Activated T-helper 2 cell treated with anti-CD3 and anti-CD28 coated beads, Interferon-gamma antibody, Interleukin-2, Interleukin-4, amounts not matched to agents 10 μg/mL and 5 μg/mL and 100 μg/mL, durations not matched to agents 14 hours and 24 hours and 36 hours (primary cell): ENCODE data around the gene BTBD9. TPM values are rescaled to one million over a fixed set of nuclear protein-coding genes. Genes with fewer than 3 reads are reported as not detected.

Source experiments
- DNase-seq: peaks from one replicate; pipeline ENCODE4 v3.0.0; 2021; ENCODE audit warnings: low spot score
- H3K27ac Mint-ChIP-seq: one replicate; pipeline ENCODE4 v1.8.0; 2021; ENCODE audit warnings: mixed read lengths
- H3K27me3 Mint-ChIP-seq: one replicate; pipeline ENCODE4 v1.8.0; 2021; ENCODE audit warnings: low read depth, mixed read lengths
- H3K36me3 Mint-ChIP-seq: one replicate; pipeline ENCODE4 v1.8.0; 2021; ENCODE audit warnings: low read depth, mixed read lengths
- H3K4me1 Mint-ChIP-seq: one replicate; pipeline ENCODE4 v1.8.0; 2021; ENCODE audit warnings: low read depth, mixed read lengths
- H3K4me3 Mint-ChIP-seq: one replicate; pipeline ENCODE4 v1.8.0; 2021; ENCODE audit warnings: low read depth, mild to moderate bottlenecking, moderate library complexity, mixed read lengths
- H3K9me3 Mint-ChIP-seq: one replicate; pipeline ENCODE4 v1.8.0; 2021; ENCODE audit warnings: mixed read lengths
- intact Hi-C: fragments of 100-400 bp; cut with micrococcal nuclease; formaldehyde crosslinking; loops from one replicate; pipeline ENCODE4 v1.15.1; 2023
- total RNA-seq: library from RNA; stranded (reverse); gene quantifications from 2 replicates; pipeline ENCODE4 v1.2.3, GENCODE V29; 2022

BTBD9 gene
- total RNA-seq, 1 donor from 2014 or later: 15.2 TPM

GRCh38 chr6:38524436-38525145, 115.1 kb downstream of the BTBD9 start:
- Mint-ChIP-seq H3K9me3 (peaks cover 13% of the 10 kb centered on the region), H3K27ac (no peak overlapping the region), H3K27me3 (no peaks in the 10 kb centered on the region), H3K4me1 (peaks cover 9% of the 10 kb centered on the region), H3K36me3 (peaks cover 15% of the 10 kb centered on the region), H3K4me3 (no peak overlapping the region)
- intact Hi-C loops: loop anchor here (5.0 kb wide), 1 partner anchor 48 kb away; no protein-coding TSS in a partner anchor
- DNase-seq: no peak

- no peaks in the 10 kb centered on the region for H3K27me3 Mint-ChIP-seq
- H3K9me3 Mint-ChIP-seq: peaks cover 13% of the 10 kb centered on the region
- no peak overlapping the region for H3K27ac Mint-ChIP-seq
- peaks cover 18% of the 10 kb centered on the region for H3K4me1 Mint-ChIP-seq
- DNase-seq: no peak
- intact Hi-C loops: no loop called here
- H3K36me3 Mint-ChIP-seq: peaks cover 12% of the 10 kb centered on the region
- no peak overlapping the region for H3K4me3 Mint-ChIP-seq
Measured at GRCh38 chr6:38522322-38522721, 117.4 kb downstream of the BTBD9 start.

- H3K4me1 Mint-ChIP-seq: peaks cover 12% of the 10 kb centered on the region
- H3K27ac Mint-ChIP-seq: no peak overlapping the region
- H3K9me3 Mint-ChIP-seq: no peaks in the 10 kb centered on the region
- no peaks in the 10 kb centered on the region for H3K36me3 Mint-ChIP-seq
- no peak overlapping the region for H3K4me3 Mint-ChIP-seq
- no peaks in the 10 kb centered on the region for H3K27me3 Mint-ChIP-seq
- intact Hi-C loops: no loop called here
- no peak for DNase-seq
Measured at GRCh38 chr6:38518511-38519304, 121.0 kb downstream of the BTBD9 start.

GRCh38 chr6:38517005-38517404, 122.7 kb downstream of the BTBD9 start:
- H3K36me3 Mint-ChIP-seq: no peaks in the 10 kb centered on the region
- no peak for DNase-seq
- H3K4me3 Mint-ChIP-seq: no peak overlapping the region
- H3K9me3 Mint-ChIP-seq: no peaks in the 10 kb centered on the region
- H3K27me3 Mint-ChIP-seq: no peaks in the 10 kb centered on the region
- peaks cover 12% of the 10 kb centered on the region for H3K4me1 Mint-ChIP-seq
- no peak overlapping the region for H3K27ac Mint-ChIP-seq
- intact Hi-C loops: no loop called here

GRCh38 chr6:38514399-38514798, 125.3 kb downstream of the BTBD9 start:
- Mint-ChIP-seq H3K36me3 (no peaks in the 10 kb centered on the region), H3K4me1 (peaks cover 12% of the 10 kb centered on the region), H3K4me3 (no peak overlapping the region), H3K27me3 (no peaks in the 10 kb centered on the region), H3K9me3 (no peaks in the 10 kb centered on the region), H3K27ac (no peak overlapping the region)
- DNase-seq: no peak
- intact Hi-C loops: no loop called here

- intact Hi-C loops: no loop called here
- H3K27me3 Mint-ChIP-seq: no peaks in the 10 kb centered on the region
Measured at GRCh38 chr6:38512211-38512610, 127.5 kb downstream of the BTBD9 start.

GRCh38 chr6:38510205-38510604, 129.5 kb downstream of the BTBD9 start:
- no peak overlapping the region for H3K4me3 Mint-ChIP-seq
- H3K36me3 Mint-ChIP-seq: no peaks in the 10 kb centered on the region
- intact Hi-C loops: no loop called here
- no peaks in the 10 kb centered on the region for H3K9me3 Mint-ChIP-seq
- no peaks in the 10 kb centered on the region for H3K27me3 Mint-ChIP-seq
- no peak overlapping the region for H3K27ac Mint-ChIP-seq
- no peak for DNase-seq
- no peaks in the 10 kb centered on the region for H3K4me1 Mint-ChIP-seq

More at GRCh38 chr6:38512211-38512610, 127.5 kb downstream of the BTBD9 start:
- no peak for DNase-seq
- H3K36me3 Mint-ChIP-seq: no peaks in the 10 kb centered on the region
- H3K27ac Mint-ChIP-seq: no peak overlapping the region
- H3K4me3 Mint-ChIP-seq: no peak overlapping the region
- H3K4me1 Mint-ChIP-seq: peaks cover 2% of the 10 kb centered on the region
- no peaks in the 10 kb centered on the region for H3K9me3 Mint-ChIP-seq

- Mint-ChIP-seq H3K9me3 (no peaks in the 10 kb centered on the region), H3K4me1 (no peaks in the 10 kb centered on the region), H3K27me3 (no peaks in the 10 kb centered on the region), H3K27ac (no peak overlapping the region), H3K36me3 (no peaks in the 10 kb centered on the region), H3K4me3 (no peak overlapping the region)
- no peak for DNase-seq
- intact Hi-C loops: no loop called here
Measured at GRCh38 chr6:38509713-38510112, 130.0 kb downstream of the BTBD9 start.

- no peaks in the 10 kb centered on the region for H3K4me1 Mint-ChIP-seq
- H3K27me3 Mint-ChIP-seq: no peaks in the 10 kb centered on the region
- H3K27ac Mint-ChIP-seq: no peak overlapping the region
- H3K9me3 Mint-ChIP-seq: no peaks in the 10 kb centered on the region
- no peaks in the 10 kb centered on the region for H3K36me3 Mint-ChIP-seq
- no peak overlapping the region for H3K4me3 Mint-ChIP-seq
- intact Hi-C loops: no loop called here
- DNase-seq: no peak
Measured at GRCh38 chr6:38508894-38509293, 130.8 kb downstream of the BTBD9 start.

GRCh38 chr6:38508286-38508685, 131.4 kb downstream of the BTBD9 start:
- intact Hi-C loops: no loop called here
- no peaks in the 10 kb centered on the region for H3K36me3 Mint-ChIP-seq
- no peak overlapping the region for H3K27ac Mint-ChIP-seq
- no peaks in the 10 kb centered on the region for H3K27me3 Mint-ChIP-seq
- no peaks in the 10 kb centered on the region for H3K9me3 Mint-ChIP-seq
- DNase-seq: no peak
- H3K4me3 Mint-ChIP-seq: no peak overlapping the region
- H3K4me1 Mint-ChIP-seq: no peaks in the 10 kb centered on the region

- intact Hi-C loops: no loop called here
- Mint-ChIP-seq H3K9me3 (no peaks in the 10 kb centered on the region), H3K4me1 (no peaks in the 10 kb centered on the region), H3K27ac (no peak overlapping the region), H3K4me3 (no peak overlapping the region), H3K36me3 (no peaks in the 10 kb centered on the region), H3K27me3 (no peaks in the 10 kb centered on the region)
- no peak for DNase-seq
Measured at GRCh38 chr6:38507173-38507572, 132.6 kb downstream of the BTBD9 start.

GRCh38 chr6:38505826-38506225, 133.9 kb downstream of the BTBD9 start:
- no peaks in the 10 kb centered on the region for H3K36me3 Mint-ChIP-seq
- H3K4me3 Mint-ChIP-seq: no peak overlapping the region
- no peaks in the 10 kb centered on the region for H3K27me3 Mint-ChIP-seq
- no peaks in the 10 kb centered on the region for H3K9me3 Mint-ChIP-seq
- intact Hi-C loops: no loop called here
- no peaks in the 10 kb centered on the region for H3K4me1 Mint-ChIP-seq
- DNase-seq: no peak
- H3K27ac Mint-ChIP-seq: no peak overlapping the region

- Mint-ChIP-seq H3K4me3 (no peak overlapping the region), H3K4me1 (no peaks in the 10 kb centered on the region), H3K27ac (no peak overlapping the region), H3K9me3 (no peaks in the 10 kb centered on the region), H3K36me3 (no peaks in the 10 kb centered on the region), H3K27me3 (no peaks in the 10 kb centered on the region)
- intact Hi-C loops: no loop called here
- no peak for DNase-seq
Measured at GRCh38 chr6:38504996-38505395, 134.7 kb downstream of the BTBD9 start.
